Activated CD8-positive, alpha-beta memory T cell treated with anti-CD3 and anti-CD28 coated beads for 4 hours (primary cell): ENCODE data around the gene DNM1.

Experiments
- DNase-seq, 2 donors: peaks; one replicate each; pipeline ENCODE4 v3.0.0-alpha.2; 2020; ENCODE audit warnings: low read depth in 2 of 2

Gene DNM1

DNA sequence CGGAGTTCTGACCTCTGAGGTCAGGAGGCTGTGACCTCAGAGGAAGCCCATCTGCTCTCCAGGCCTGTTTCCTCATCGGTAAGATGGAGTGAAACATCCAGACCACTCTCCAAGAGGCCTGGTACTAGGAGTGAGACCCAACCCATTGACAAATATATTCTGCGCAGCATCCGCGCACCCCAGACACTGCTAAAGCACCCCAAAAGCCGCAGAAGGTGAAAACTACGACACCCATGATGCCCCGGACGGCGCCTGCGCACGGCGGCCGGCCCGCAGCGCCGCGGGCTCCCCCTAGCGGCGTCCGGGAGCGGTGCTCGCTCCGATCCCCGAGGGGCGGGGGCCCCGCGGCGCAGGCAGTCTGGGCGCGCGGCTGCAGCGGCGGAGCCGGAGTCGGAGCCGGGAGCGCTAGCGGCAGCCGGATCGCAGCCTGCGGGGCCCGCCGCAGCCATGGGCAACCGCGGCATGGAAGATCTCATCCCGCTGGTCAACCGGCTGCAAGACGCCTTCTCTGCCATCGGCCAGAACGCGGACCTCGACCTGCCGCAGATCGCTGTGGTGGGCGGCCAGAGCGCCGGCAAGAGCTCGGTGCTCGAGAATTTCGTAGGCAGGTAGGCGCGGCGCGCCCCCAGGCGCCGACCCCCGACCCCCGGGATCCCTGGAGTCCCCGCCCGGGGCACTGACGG lies at the start of gene DNM1:
Gene DNM1, plus strand, starts transcription at position 356 of the 683 bp plus-strand sequence. Its CDS starts 92 bp downstream, at position 448.
- DNase-seq = peak in 1 of 2 donors; percentile 29

DNA sequence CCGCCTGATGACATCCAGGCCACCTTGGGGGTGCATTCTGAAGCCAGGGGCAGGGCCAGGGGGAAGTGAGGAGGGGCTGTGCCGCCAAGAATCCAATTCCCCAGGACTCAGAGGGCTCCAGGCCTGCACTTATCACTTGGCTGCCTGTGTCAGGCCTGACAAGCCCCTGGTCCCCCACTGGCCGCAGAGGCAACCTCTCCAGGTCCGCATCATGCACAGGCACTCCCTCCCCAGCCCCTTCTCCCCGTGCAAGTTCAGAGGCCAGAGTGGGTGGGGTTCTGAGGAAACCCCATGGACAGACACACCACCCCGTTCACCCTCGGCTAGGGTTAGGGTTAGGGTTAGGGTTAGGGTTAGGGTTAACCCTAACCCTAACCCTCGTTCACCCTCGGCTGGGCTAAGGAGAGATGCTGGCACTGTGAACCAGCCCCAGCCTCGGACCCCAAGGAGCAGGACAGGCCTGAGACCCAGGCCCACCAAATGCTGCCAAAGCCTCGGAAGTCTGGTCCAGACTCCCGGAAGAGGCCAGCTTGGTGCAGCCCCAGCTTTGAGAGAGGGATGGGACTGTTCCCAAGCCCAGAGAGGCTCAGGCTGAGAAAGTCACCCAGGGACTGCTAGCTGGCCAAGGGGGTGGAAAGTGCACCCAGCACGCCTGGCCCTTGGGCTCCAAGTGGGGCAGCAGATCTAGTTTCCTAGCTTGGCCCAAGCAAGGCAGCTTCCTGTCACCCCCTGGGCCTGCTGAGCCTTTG lies 49.1 kb upstream of the DNM1 start:
- DNase-seq = no peak

GRCh38 chr9:128155736-128156500 lies 47.3 kb upstream of the DNM1 start:
- no peak for DNase-seq

DNA sequence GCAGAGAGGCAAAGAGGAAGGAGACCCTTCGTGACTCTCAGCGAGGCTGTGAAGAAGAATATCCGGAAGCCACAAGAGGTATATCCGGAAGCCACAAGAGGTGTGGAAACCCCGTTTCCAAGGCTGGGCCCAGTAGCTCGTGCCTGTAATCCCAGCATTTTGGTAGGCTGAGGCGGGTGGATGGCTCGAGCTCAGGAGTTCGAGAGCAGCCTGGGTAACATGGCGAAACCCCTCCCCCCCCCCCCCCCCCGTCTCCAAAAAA lies 43.7 kb upstream of the DNM1 start:
- DNase-seq = peak in 1 of 2 donors; percentile 13

DNA sequence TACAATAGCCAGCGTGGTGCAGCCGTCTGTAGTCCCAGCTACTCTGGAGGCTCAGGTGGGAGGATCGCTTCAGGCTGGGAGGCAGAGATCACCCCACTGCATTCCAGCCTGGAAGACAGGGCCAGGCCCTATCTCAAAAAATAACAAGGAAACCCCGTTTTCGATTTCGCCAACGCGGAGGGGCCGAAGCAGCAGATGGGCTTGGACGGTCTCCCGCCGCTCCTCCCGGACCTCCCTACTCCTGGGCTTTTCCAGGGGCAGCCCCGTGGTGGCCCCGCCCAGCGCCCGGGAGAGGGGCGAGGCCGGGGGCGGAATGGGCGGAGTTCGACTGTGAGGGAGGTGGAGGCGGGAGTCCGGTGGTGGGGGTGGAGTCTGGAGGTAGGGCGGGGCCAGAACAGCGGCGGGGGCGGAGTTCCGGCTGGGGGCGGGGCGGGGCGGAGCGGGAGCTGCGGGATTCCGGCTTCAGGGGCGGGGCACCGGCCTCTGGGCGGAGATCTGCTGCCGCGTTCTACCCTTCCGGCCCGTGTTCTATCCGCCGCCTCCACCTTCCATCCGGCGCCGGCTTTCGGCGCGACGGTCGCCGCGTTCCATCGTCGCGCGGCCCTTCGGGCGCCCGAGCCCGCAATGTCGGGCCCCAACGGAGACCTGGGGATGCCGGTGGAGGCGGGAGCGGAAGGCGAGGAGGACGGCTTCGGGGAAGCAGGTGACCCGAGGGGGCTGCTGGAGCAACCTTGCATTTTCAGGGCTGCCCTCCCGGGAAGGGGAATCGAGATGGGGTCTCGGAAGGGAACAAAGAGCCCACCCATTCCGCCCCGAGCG lies 43.2 kb upstream of the DNM1 start, which contains the start of gene BBLN:
Gene BBLN, plus strand, starts transcription at position 482 of the 819 bp plus-strand sequence. Its CDS starts 143 bp downstream, at position 625.
- DNase-seq = peak; percentile 86

DNA sequence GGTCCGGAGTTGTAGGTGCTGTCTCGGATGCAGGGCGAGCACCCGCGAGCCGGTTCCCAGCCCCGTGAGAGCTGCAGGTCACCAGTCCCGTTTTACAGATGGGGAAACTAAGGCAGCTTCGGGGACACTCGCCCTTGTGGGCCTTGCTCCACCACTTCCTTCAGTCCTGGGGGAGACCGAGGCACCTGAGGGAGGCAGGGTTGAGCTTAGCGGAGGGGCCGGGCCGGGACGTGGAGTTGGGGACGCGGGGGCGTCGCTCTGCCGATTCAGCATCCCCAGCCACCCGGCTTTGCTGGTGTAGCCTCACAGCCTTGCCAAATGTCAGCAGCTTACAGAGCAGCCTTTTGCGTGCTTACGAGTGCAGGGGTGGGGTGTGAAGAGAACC lies 42.6 kb upstream of the DNM1 start:
- DNase-seq = peak; percentile 41 to 48

GRCh38 chr9:128161215-128161902 lies 41.8 kb upstream of the DNM1 start:
- no peak for DNase-seq

GRCh38 chr9:128162215-128163026 lies 40.8 kb upstream of the DNM1 start:
- no peak for DNase-seq

DNA sequence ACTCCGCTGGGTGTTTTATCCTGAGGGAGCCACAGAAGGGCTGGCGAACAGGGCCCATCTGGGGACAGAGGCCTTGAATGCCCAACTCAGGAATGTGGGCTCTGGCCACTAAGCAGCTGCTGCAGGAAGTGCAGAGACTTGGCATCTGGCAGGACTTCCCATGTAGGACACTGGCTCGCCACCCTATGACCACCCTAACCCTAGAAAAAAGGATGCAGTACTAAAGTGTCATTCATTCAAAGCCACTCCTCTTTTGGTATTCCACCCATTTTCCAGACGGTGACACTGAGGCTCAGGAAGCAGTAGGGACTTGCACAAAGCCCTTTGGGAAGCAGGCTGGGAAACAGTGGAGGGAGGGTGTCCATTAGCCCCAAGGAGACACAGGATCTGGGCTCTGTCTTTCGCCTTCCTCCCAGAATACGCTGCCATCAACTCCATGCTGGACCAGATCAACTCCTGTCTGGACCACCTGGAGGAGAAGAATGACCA lies 40.1 kb upstream of the DNM1 start:
- no peak for DNase-seq

- DNase-seq = no peak
Measured at GRCh38 chr9:128163523-128164306, 39.5 kb upstream of the DNM1 start.

- no peak for DNase-seq
Measured at GRCh38 chr9:128164307-128164885, 38.8 kb upstream of the DNM1 start.

GRCh38 chr9:128166169-128166568 lies 37.0 kb upstream of the DNM1 start:
- no peak for DNase-seq

GRCh38 chr9:128167209-128167608 lies 36.0 kb upstream of the DNM1 start:
- no peak for DNase-seq

- no peak for DNase-seq
Measured at GRCh38 chr9:128168731-128169308, 34.4 kb upstream of the DNM1 start.

DNA sequence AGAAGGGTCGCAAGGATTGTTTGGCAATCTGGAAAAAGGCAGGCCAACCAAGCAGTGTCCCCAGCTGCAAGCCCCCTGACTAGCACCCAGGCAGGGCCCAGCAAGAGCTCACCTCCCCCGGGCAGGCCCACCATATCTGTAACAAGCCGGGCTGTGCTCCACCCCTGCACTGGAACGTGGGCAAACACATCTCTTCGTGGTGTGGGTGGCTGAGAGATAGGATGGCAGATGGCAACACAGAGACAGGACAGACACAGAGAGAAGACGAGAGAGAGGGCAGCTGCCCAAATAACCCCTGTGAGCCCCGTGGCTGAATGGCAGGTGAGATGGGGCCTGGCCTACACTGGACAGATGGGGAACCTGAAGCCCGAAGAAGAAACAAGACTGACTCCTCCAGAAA lies 33.7 kb upstream of the DNM1 start:
- DNase-seq = no peak

DNA sequence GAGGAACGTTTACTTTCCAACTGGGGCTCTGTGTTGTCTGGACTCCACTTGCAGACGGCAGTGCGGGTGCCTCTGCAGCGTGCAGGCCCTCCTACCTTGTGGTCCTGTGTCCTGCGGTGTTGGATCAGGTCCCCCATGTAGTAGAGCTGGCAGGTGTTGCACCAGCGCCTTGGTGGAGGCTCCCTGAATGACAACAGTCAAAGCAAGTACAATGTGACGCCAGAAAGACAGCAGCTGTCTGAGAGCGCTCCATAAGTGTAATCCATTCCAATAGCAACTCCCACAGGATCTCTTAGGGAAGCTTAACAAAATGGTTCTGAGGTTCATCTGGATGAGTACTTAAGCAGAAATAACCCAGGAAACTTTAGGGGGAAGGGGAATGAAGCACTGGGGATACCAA lies 33.3 kb upstream of the DNM1 start:
- DNase-seq = no peak

- no peak for DNase-seq
Measured at GRCh38 chr9:128174062-128174461, 29.1 kb upstream of the DNM1 start.

- no peak for DNase-seq
Measured at GRCh38 chr9:128175102-128175563, 28.0 kb upstream of the DNM1 start.

GRCh38 chr9:128175726-128176125 lies 27.5 kb upstream of the DNM1 start:
- no peak for DNase-seq
